ENCODE data around the gene VRK3.
"Not testable (repeated sequence)": the region's sequence is repeated elsewhere in the genome, so short reads cannot be mapped to it uniquely, and the experiment has no call there.

Gene VRK3

GRCh38 chr19:49975051-49975450 is 50.1 kb downstream of the VRK3 start:
- Histone ChIP-seq H3K27ac (ENCODE audit: low read length) (no peak overlapping the region), H3K4me2 (ENCODE audit: insufficient read depth, low read length) (no peak overlapping the region), H3K9me3 (ENCODE audit: insufficient read depth, low read length, severe bottlenecking) (no peaks in the 10 kb centered on the region), H3K9ac (ENCODE audit: low read depth, low read length) (no peak overlapping the region), H4K20me1 (ENCODE audit: insufficient read depth, low read length) (peaks cover 23% of the 10 kb centered on the region), H3K4me1 (ENCODE audit: insufficient read depth, low read length) (no peaks in the 10 kb centered on the region), H3K79me2 (ENCODE audit: insufficient read depth, low read length) (no peaks in the 10 kb centered on the region), H3K27me3 (ENCODE audit: insufficient read depth, low read length, poor library complexity) (no peaks in the 10 kb centered on the region), H2AFZ (ENCODE audit: low read depth, low read length) (no peak overlapping the region), H3K4me3 (ENCODE audit: low read depth in 1 of 2, low read length in 2 of 2) (no peak overlapping the region), H3K36me3 (ENCODE audit: insufficient read depth, low read length) (peaks cover 19% of the 10 kb centered on the region)
- ATAC-seq (ENCODE audit: insufficient read depth, low read depth) (no peak), DNase-seq (no peak)
- TF ChIP-seq EZH2 (IDR thresholded peaks at IDR 0.05; ENCODE audit: borderline replicate concordance, low read depth, low read length, severe bottlenecking) = no peak
- TF ChIP-seq, protein P1, sequence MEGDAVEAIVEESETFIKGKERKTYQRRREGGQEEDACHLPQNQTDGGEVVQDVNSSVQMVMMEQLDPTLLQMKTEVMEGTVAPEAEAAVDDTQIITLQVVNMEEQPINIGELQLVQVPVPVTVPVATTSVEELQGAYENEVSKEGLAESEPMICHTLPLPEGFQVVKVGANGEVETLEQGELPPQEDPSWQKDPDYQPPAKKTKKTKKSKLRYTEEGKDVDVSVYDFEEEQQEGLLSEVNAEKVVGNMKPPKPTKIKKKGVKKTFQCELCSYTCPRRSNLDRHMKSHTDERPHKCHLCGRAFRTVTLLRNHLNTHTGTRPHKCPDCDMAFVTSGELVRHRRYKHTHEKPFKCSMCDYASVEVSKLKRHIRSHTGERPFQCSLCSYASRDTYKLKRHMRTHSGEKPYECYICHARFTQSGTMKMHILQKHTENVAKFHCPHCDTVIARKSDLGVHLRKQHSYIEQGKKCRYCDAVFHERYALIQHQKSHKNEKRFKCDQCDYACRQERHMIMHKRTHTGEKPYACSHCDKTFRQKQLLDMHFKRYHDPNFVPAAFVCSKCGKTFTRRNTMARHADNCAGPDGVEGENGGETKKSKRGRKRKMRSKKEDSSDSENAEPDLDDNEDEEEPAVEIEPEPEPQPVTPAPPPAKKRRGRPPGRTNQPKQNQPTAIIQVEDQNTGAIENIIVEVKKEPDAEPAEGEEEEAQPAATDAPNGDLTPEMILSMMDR (IDR thresholded peaks at IDR 0.05; ENCODE audit: borderline replicate concordance, extremely low read depth, low read length, poor library complexity, severe bottlenecking) = no peak

GRCh38 chr19:49973987-49974386 is 51.2 kb downstream of the VRK3 start:
- ATAC-seq (ENCODE audit: insufficient read depth, low read depth) = no peak
- H3K4me1 ChIP-seq (ENCODE audit: insufficient read depth, low read length) = no peaks in the 10 kb centered on the region
- no peak for DNase-seq
- H3K4me3 ChIP-seq (ENCODE audit: low read depth in 1 of 2, low read length in 2 of 2) = no peak overlapping the region
- no peak overlapping the region for H3K27ac ChIP-seq (ENCODE audit: low read length)
- H3K9me3 ChIP-seq (ENCODE audit: insufficient read depth, low read length, severe bottlenecking) = no peaks in the 10 kb centered on the region
- H3K27me3 ChIP-seq (ENCODE audit: insufficient read depth, low read length, poor library complexity) = no peaks in the 10 kb centered on the region
- no peak overlapping the region for H3K4me2 ChIP-seq (ENCODE audit: insufficient read depth, low read length)
- TF ChIP-seq EZH2 (IDR thresholded peaks at IDR 0.05; ENCODE audit: borderline replicate concordance, low read depth, low read length, severe bottlenecking) = no peak
- H3K9ac ChIP-seq (ENCODE audit: low read depth, low read length) = no peak overlapping the region
- no peak overlapping the region for H2AFZ ChIP-seq (ENCODE audit: low read depth, low read length)
- peaks cover 21% of the 10 kb centered on the region for H4K20me1 ChIP-seq (ENCODE audit: insufficient read depth, low read length)
- H3K79me2 ChIP-seq (ENCODE audit: insufficient read depth, low read length) = no peaks in the 10 kb centered on the region
- H3K36me3 ChIP-seq (ENCODE audit: insufficient read depth, low read length) = peaks cover 17% of the 10 kb centered on the region

DNA sequence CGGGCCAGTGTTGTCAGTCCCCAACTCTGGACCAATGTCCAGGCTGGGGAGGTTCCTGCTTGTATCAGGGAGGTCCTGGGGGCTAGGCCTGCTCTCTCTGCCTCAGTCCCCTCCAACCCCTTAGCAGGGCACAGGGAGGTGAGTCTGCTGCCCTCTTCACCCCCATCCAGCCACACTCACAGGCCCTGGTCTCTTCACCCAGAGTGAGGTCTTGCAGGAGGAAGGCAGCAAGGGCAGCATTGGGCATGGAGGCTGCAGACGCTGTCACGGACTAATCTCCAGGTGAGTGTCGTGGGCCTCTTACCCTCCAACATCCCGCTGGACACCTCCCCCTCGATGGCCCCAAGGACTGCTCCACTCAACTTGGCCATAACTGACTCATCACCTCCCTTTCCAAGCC is 52.3 kb downstream of the VRK3 start:
- TF ChIP-seq, protein P1 (IDR thresholded peaks at IDR 0.05; ENCODE audit: borderline replicate concordance, extremely low read depth, low read length, poor library complexity, severe bottlenecking) = no peak
- no peak for TF ChIP-seq EZH2 (IDR thresholded peaks at IDR 0.05; ENCODE audit: borderline replicate concordance, low read depth, low read length, severe bottlenecking)
- Histone ChIP-seq H3K27me3 (ENCODE audit: insufficient read depth, low read length, poor library complexity) (no peaks in the 10 kb centered on the region), H3K4me3 (ENCODE audit: low read depth in 1 of 2, low read length in 2 of 2) (no peak overlapping the region), H3K4me1 (ENCODE audit: insufficient read depth, low read length) (no peaks in the 10 kb centered on the region), H3K27ac (ENCODE audit: low read length) (no peak overlapping the region), H4K20me1 (ENCODE audit: insufficient read depth, low read length) (peaks cover 19% of the 10 kb centered on the region), H3K79me2 (ENCODE audit: insufficient read depth, low read length) (no peaks in the 10 kb centered on the region), H3K9me3 (ENCODE audit: insufficient read depth, low read length, severe bottlenecking) (no peaks in the 10 kb centered on the region), H3K36me3 (ENCODE audit: insufficient read depth, low read length) (peaks cover 8% of the 10 kb centered on the region; the same call in 1 of the 2 replicates), H2AFZ (ENCODE audit: low read depth, low read length) (no peak overlapping the region), H3K9ac (ENCODE audit: low read depth, low read length) (no peak overlapping the region), H3K4me2 (ENCODE audit: insufficient read depth, low read length) (no peak overlapping the region)
- ATAC-seq (ENCODE audit: insufficient read depth, low read depth) (no peak), DNase-seq (no peak)

DNA sequence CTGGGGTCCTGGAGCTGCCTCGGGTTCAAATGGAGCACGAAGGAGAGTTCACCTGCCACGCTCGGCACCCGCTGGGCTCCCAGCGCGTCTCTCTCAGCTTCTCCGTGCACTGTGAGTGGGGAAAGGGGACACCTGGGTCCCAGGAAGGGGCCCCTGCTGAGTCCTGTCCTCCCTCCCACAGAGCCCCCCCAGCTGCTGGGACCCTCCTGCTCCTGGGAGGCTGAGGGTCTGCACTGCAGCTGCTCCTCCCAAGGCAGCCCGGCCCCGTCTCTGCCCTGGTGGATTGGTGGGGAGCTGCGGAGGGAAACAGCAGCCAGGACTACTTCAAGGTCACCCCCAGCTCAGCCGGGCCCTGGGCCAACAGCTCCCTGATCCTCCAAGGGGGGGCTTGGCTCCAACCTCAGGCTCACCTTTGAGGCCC is 53.2 kb downstream of the VRK3 start:
- H3K79me2 ChIP-seq (ENCODE audit: insufficient read depth, low read length) = no peaks in the 10 kb centered on the region
- H4K20me1 ChIP-seq (ENCODE audit: insufficient read depth, low read length) = peaks cover 19% of the 10 kb centered on the region
- H3K9ac ChIP-seq (ENCODE audit: low read depth, low read length) = no peak overlapping the region
- H3K9me3 ChIP-seq (ENCODE audit: insufficient read depth, low read length, severe bottlenecking) = no peaks in the 10 kb centered on the region
- H3K4me3 ChIP-seq (ENCODE audit: low read depth in 1 of 2, low read length in 2 of 2) = no peak overlapping the region
- no peak overlapping the region for H3K4me2 ChIP-seq (ENCODE audit: insufficient read depth, low read length)
- no peak for DNase-seq
- H3K27ac ChIP-seq (ENCODE audit: low read length) = no peak overlapping the region
- TF ChIP-seq, protein P1 (IDR thresholded peaks at IDR 0.05; ENCODE audit: borderline replicate concordance, extremely low read depth, low read length, poor library complexity, severe bottlenecking) = no peak
- TF ChIP-seq EZH2 (IDR thresholded peaks at IDR 0.05; ENCODE audit: borderline replicate concordance, low read depth, low read length, severe bottlenecking) = no peak
- H3K4me1 ChIP-seq (ENCODE audit: insufficient read depth, low read length) = no peaks in the 10 kb centered on the region
- ATAC-seq (ENCODE audit: insufficient read depth, low read depth) = no peak
- no peak overlapping the region for H2AFZ ChIP-seq (ENCODE audit: low read depth, low read length)
- H3K36me3 ChIP-seq (ENCODE audit: insufficient read depth, low read length) = peaks cover 4% of the 10 kb centered on the region; the same call in 1 of the 2 replicates
- no peaks in the 10 kb centered on the region for H3K27me3 ChIP-seq (ENCODE audit: insufficient read depth, low read length, poor library complexity)

DNA sequence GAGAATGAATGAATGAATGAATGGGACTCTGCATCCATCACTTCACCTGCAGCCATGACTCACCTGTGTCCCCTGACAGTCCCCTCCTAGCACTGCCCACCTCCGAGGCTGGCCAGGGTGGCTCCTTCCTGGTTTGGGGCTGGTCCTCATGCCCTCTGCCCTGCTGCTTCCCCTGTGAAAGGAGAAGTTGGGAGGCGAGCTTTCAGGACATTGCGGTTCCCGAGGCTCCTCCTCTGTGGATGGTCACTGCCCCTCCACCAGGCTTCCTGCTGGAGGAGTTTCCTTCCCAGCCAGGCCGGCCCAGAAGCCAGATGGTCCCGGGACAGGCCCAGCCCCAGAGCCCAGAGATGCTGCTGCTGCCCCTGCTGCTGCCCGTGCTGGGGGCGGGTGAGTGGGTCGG is 55.8 kb downstream of the VRK3 start:
- H2AFZ ChIP-seq (ENCODE audit: low read depth, low read length); H3K4me1 ChIP-seq (ENCODE audit: insufficient read depth, low read length); H3K9ac ChIP-seq (ENCODE audit: low read depth, low read length); H3K27ac ChIP-seq (ENCODE audit: low read length); H3K36me3 ChIP-seq (ENCODE audit: insufficient read depth, low read length); DNase-seq; H3K4me3 ChIP-seq (ENCODE audit: low read depth in 1 of 2, low read length in 2 of 2); H3K9me3 ChIP-seq (ENCODE audit: insufficient read depth, low read length, severe bottlenecking); ATAC-seq (ENCODE audit: insufficient read depth, low read depth); H3K79me2 ChIP-seq (ENCODE audit: insufficient read depth, low read length); H3K4me2 ChIP-seq (ENCODE audit: insufficient read depth, low read length); H3K27me3 ChIP-seq (ENCODE audit: insufficient read depth, low read length, poor library complexity): not testable (repeated sequence)
- H4K20me1 ChIP-seq (ENCODE audit: insufficient read depth, low read length) = peaks cover 15% of the 10 kb centered on the region; the same call in 1 of the 2 replicates
